Erythroblast (primary cell): Measurements from ENCODE around the gene OPA1.

Experiments used
- GATA1 ChIP-seq: IDR thresholded peaks from 2 replicates; pipeline ENCODE4 v1.6.1; 2011; ENCODE audit warnings: low read depth, mild to moderate bottlenecking, control low read depth, low read length, moderate library complexity
- POLR2A ChIP-seq: IDR thresholded peaks from 2 replicates; pipeline ENCODE4 v1.6.1; 2011; ENCODE audit warnings: mild to moderate bottlenecking, low read length

- TF ChIP-seq POLR2A: no peak
- no peak for TF ChIP-seq GATA1
These were observed 40.1 kb upstream of the OPA1 start for GRCh38 chr3:193552923-193553322.
